SH-SY5Y (cell line): ENCODE results near the gene INS.

Experiments
- GATA2 ChIP-seq: IDR thresholded peaks from 2 replicates; pipeline ENCODE4 v1.6.1; 2011; ENCODE audit warnings: mild to moderate bottlenecking, low read depth, low read length
- GATA3 ChIP-seq: IDR thresholded peaks from 2 replicates; pipeline ENCODE4 v1.6.1; 2011; ENCODE audit warnings: low read depth, mild to moderate bottlenecking, low read length, moderate library complexity

The INS gene

DNA sequence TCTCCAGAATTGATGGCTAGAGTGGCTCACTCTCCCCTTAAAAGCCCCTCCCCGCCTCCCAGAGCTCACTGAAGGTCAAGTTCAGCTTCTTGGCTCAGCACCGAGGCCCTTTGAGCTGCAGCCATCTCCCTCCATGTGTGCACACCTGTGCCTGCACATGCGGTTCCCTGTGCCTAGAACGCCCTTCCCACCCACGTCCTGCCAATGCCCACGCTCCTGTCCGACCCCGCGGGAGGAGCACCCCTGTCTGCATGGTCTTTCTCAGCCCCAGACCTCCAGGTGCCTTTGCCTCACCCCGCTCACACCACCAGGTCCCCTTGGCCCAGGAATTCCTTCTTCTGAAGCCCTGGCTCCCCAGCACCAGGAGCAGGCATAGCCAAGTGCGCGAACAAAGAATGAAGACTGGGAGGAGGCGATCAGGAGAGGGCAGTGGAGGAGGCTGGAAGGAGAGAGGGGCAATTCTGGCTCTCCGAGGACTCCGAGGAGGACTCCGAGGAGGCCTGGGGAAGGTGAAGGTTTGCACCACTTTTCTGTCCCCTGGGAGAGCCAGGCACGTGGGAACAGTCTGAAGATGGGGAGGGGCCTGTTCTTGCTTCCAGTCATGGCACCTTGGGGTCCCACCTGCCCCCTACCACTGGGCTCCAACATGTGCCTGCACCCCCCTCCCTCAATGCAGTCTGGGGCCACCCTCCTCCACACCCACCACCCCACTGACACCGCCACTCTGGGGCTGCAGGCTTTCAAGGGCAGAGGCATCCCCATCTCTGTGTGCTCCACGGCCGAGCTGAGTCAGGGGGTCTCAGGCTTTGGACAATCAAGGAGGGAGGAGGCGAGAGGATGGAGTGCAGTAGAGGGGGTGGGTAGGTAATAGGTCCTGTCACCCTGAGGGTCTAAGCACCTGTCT, 39.5 kb downstream of the INS start:
- TF ChIP-seq GATA3 = no peak
- TF ChIP-seq GATA2 = no peak

DNA sequence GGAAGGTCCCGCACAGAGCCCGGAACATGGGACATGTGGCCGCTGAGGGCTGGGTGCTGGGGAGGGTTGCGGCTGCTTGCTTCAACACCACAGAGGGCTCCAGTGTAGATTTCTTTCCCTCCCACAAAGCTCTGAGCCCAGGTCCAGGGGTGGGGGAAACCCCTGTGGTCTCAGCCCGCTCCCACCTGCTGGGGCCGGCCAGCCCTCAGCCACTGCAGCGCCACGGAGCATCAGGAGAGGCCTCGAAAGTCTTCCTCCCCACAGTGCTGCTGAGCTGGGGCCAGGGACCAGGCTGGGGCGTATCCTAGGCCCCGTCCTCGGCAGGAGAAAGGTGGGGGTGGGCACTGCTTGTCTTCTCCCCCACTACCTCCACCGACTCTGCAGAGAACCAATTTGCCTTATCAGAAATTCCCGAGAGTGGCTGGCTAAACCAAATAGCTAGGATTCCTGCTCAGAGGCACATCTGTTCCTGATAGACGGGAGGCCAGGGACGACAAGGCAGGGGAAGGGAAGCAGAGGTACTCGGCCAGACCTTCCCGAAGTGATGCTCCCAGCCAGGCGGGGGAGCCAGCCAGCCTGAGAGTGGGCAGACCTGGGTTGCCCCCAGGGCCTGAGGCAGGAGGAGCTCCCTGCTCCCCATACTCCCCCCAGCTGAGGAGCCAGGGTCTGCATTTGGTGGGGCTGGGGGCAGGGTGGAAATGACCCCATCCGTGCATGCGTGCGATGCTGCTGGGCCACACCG, 40.5 kb downstream of the INS start:
- TF ChIP-seq GATA2 (peak; percentile 36; the same call in 1 of the 2 replicates), GATA3 (no peak)

DNA sequence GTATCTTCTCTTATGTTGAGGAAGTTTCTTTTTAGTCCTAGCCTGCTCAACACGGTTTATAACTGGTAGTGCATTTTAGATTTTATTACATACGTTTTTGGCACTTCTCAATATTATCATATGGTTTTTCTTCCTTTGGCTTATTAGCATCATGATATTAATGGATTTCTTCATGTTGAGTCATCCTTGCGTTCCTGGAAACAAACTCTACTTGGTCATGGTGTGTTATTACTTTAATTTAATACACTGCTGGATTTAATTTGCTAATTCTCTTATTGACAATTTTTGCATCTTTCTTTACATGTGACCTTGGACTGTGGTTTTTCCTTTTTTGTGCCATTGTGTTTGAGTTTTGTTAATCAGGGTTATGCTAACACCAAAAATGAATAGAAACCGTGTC, 42.3 kb downstream of the INS start:
- TF ChIP-seq GATA2 = no peak
- TF ChIP-seq GATA3 = no peak

DNA sequence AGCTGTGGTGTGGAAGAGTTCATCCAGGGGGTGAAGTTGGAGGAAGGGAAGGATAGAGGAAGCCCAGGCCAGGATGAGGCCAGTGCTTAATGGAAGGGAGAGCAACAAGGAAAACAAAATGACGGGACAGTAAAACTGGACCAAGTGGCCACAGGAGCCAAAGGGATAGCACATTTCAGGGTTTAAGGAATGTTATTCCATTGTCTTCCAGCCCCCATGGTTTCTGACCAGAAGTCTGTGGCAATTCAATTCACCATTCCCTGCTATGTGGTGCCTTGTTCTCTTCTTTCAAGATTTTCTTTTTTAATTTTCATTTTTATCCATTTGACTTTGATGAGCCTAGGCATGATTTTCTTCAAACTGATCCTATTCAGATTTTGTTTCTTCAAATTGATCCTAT, 44.3 kb downstream of the INS start:
- TF ChIP-seq GATA3 = no peak
- no peak for TF ChIP-seq GATA2

DNA sequence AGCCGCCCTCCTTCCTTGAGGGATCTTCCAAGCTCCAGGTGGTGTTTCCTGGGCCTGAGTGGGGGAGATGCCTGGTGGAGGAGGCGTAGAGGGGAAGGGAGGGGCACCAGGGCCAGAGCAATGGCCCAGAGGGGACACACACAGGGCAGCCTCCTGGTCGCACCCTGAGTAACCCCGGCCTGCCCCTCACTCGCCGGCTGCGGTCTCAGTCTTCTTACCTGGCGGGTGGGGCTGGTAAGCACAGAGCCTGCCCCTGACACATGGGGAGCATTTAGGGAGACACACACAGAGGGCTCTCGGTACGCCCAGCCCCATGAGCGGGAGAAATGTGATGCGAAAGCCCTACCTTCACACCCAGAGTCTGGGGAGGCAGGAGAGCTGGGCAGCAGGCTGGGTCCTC, 45.7 kb downstream of the INS start:
- TF ChIP-seq GATA3 = no peak
- no peak for TF ChIP-seq GATA2

DNA sequence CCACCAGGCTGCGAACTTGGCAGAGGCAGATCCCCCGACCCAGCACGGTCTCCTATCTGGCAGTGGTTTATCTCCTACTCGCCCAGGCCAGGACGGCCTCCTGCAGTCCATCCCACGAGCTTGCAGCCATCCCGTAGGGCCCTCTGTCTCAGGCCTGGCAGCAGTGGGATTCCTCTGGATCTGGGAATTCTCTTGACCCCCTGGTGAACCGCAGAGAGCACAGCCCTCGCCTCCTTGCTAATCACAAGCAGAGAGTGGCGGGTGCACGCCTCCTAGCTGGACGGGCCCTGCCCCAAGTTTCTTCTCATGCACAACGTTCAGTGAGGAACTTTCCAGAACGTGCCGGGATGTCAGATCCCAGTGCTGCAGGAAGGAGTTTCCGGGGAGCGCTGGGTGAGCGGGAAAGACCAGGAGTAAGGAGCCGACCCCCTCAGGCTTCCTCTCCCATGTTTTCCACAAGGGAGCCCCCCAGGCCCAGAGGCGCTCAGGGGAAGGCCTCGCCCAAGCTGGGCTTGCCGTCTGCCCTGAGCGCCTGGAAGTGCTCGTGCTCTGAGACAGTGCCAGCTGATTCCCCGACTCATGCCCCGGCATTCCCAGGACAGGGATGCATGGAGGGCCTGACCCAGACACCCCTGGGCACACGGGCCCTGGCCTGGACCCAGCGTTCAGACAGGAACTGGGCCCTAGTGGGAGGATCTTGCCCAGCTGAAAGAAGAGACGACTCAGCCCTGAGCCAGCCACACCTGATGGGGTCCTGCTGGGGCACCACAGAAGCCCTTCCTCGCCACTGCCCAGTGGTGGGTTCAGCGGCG, 46.4 kb downstream of the INS start:
- TF ChIP-seq GATA2 = no peak
- no peak for TF ChIP-seq GATA3

DNA sequence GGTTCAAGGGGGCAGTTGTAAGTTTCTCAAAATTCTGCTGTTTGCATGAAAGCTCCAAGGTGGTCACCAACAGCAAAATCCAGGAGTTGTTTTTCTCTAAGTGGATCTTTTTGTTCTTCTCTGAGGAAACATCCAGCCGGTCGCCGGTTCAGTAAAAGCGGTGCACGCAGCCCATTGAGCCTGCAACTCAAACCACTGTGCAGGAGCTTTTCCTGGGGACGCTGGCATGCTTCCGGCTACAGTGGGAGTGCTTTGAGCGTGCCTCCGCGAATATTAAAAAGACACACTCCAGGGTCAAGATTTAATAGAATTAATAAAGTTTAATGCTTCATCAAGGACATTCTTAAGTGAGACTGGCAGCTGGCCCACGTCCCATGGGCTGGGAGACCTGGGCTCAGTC, 47.2 kb downstream of the INS start:
- no peak for TF ChIP-seq GATA2
- no peak for TF ChIP-seq GATA3

DNA sequence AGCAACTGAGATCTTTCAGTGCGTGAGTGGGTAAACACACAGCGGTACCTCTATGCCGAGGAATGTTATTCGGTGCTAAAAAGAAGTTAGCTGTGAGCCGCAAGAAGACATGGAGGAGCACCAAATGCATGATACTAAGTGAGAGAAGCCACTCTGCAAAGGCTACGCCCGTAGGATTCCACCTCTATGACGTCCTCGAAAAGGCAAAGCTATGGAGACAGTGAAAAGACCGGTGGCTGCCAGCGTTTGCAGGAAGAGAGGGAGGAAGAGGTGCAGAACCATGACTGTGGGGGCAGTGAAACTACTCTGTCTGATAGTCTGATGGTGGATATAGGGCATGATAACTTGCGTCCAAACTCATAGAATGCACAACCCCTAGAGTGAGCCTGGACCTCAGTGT, 50.5 kb downstream of the INS start:
- no peak for TF ChIP-seq GATA3
- TF ChIP-seq GATA2 = no peak
